ENCODE results near the gene P2RY4.
"Not testable (repeated sequence)": the region's sequence is repeated elsewhere in the genome, so short reads cannot be mapped to it uniquely, and the experiment has no call there.

Gene P2RY4

GRCh38 chrX:70260104-70260503 is at the start of gene P2RY4:
Gene P2RY4, minus strand, starts transcription at chrX:70260204. Its CDS starts 580 bp downstream, at chrX:70259624.
- DNase-seq (ENCODE audit: low spot score), result no peak

- no peak for DNase-seq (ENCODE audit: low spot score)
Measured at GRCh38 chrX:70301716-70302115, 41.7 kb upstream of the P2RY4 start.

- DNase-seq (ENCODE audit: low spot score), result no peak
Measured at GRCh38 chrX:70293621-70294020, 33.6 kb upstream of the P2RY4 start.

GRCh38 chrX:70292788-70293187 is 32.8 kb upstream of the P2RY4 start:
- peak; percentile 13 for DNase-seq (ENCODE audit: low spot score)

DNA sequence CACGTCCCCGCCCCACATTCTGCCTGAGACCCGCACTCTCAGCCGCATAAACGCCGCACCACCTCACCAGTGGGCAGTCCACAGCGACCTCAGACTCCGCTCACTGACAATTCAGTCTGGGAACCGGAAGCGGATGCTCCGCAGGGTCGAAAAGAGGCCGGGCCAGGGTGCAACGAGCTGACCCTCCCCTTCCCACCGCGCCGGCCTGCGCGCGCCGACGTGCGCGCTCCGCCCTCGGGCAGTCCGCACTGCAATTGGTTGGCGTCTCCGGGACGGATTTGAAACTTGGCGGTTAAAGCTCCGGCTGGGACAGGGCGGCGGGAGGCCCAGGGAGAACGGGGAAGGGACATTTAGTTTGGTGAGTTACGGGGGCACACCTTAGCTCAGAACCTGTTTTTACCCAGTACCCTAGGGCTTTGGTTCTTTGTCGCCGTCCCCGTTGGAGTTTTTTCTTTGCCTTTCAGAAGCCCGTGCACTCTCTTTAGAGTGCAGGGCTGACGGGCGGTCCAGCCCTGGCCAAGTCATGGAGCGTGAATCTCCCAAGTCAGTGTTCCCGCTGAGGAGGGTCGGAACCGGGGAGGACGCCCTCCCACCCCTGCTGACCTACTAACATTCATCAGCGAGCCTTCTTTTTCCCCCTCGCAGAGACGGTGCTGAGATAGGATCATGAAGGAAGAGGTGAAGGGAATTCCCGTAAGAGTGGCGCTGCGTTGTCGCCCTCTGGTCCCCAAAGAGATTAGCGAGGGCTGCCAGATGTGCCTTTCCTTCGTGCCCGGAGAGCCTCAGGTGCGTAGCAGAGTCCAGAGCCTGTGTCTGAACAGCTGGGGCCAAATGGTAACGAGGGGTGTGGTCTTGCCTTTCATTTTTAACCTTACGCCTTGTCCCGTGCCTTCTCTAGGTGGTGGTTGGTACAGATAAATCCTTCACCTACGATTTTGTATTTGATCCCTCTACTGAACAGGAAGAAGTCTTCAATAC is 30.1 kb upstream of the P2RY4 start, which contains the start of the genes KIF4A and PDZD11:
TSS of gene KIF4A (plus strand) at position 312 of the 978 bp plus-strand sequence. CDS start at position 667, 355 bp downstream.
TSS of gene PDZD11 (minus strand) at position 135 of the 978 bp plus-strand sequence. CDS start 586 bp downstream, outside the sequence.
- peak; percentile 96 for DNase-seq (ENCODE audit: low spot score)

DNA sequence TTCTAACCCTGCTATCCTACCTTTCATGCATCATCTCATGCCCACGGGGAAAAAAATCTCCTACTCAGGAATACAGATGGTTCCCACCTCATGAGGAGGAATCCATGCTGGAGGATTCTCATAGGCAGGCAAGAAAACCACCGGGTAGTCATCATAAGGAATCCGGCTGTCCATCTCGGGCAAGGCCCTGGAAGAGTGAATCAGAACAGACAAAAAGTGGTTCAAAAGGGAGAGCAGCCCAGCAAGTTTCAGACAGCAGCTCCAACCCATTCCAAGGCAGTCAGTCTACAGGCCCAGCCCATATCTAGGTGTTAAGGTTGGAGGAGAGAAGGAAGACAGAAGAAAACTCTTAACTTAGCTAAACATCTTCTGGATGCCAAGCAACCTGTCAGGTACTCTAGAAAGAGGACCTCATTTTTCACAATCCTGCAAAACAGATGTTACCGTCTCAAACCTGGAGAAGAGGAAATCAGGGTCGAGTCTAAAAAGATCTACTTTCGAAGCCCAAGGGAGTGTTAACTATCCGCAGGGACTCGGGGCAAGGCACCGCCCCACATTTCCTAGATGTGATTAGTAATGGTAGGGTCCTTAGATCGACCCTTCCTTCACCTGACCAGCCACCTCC is 29.3 kb upstream of the P2RY4 start:
- DNase-seq (ENCODE audit: low spot score), result peak; percentile 6

DNA sequence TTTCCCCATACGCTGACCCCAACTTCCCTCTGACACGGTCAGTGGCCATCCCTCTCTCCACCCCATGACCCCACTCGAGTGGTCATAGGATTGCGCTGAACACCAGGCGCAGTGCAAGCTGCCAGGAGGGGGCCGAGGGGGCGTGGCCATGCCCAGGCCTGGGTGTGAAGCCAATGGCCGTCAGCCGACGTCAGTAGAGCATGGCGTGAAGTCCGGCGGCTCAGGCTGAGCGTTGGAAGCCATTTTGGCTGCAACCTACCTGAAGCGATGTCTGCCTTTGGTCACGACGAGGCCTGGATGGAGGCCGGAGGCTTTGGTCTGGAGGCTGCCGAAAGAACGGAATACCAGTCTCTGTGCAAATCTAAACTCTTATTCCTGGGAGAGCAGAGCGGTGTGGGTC is 21.9 kb upstream of the P2RY4 start, which contains the start of gene RAB41:
TSS of gene RAB41 (plus strand) at position 222 of the 400 bp plus-strand sequence. CDS start at position 268, 46 bp downstream.
- no peak for DNase-seq (ENCODE audit: low spot score)

DNA sequence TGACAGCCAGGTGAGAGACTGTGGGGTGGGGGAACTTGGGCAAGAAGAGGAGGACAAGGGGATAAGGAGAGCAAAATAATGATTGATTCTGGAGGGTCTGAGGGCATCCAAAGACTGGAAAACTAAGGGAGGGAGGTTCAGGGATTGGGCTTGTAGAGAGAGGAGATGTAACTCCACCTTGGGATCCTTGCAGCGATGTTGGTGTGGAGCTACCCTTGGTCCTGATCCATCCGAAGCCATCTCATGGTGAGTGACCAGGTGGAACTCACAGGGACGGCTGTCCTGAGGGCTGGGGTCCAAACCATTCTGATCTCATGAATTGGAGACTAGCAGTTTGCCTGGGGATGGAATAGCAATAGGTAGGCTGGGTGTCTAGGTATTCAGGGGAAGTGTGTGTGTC is 20.6 kb upstream of the P2RY4 start:
- no peak for DNase-seq (ENCODE audit: low spot score)

GRCh38 chrX:70279081-70279480 is 19.1 kb upstream of the P2RY4 start:
- no peak for DNase-seq (ENCODE audit: low spot score)

DNA sequence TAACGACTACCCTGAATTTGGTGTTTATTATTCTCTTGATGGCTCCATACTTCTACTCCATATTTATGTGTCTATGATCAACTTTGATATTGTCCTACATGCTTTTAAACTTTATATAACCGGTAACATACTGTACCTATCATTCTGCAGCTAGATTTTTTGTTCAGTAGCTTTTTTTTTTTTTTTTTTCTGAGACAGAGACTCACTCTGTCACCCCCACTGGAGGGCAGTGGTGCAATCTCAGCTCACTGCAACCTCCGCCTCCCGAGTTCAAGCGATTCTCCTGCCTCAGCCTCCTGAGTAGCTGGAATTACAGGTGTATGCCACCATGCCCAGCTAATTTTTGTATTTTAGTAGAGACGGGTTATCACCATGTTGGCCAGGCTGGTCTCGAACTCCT is 14.0 kb upstream of the P2RY4 start:
- not testable (repeated sequence) for DNase-seq (ENCODE audit: low spot score)

DNA sequence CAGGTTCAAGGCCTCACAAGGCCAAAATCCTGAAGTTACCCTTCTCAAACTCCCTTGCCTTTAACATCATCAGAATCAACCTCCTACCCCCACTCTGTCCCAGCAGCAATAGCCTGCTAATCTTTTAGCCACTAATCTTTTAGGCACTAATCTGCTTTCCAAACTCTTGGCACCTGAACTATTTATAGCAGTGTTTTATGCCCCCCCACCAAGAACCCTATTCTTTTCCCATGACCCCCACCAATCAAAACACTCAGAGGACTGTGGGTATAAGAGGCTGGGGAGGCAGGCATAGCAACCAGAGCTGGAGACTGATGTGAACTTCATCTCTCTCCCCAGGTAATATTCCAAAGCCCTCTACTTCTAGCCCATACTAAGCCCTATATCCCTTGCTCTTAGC is 8.0 kb upstream of the P2RY4 start, which contains the start of gene ARR3:
TSS of gene ARR3 (plus strand) at position 301 of the 400 bp plus-strand sequence. CDS start 1,052 bp downstream, outside the sequence.
- DNase-seq (ENCODE audit: low spot score), result no peak

- DNase-seq (ENCODE audit: low spot score), result no peak
Measured at GRCh38 chrX:70264784-70265183, 4.8 kb upstream of the P2RY4 start.

DNA sequence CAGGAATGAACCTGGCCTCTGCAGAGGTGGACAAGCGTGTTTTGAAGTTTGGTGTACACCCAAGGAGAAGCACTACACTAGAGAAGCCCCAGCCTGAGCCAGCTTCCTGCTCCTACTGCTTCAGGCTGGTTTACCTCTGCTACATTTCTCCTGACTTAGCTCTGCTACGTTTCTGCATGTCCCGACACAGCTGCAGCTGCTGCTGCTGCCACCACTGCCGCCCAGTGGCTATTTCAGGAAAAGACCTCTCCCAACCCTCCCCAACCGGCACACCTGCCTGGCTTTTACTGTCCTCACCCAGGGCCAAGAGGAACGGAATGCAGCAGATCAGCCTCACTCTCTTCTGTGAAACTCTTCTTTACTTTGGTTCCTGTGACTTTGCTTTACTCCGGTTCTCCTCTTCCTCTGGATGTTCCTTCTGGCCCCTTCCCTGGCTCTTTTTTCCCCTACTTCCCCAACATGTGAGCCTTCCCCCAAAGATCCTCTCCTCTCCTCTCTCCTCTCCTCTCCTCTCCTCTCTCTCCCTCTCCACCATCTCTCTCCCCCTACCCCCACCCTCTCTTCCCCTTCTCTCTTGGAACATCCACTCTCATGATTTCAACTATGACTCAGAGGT is 3.1 kb upstream of the P2RY4 start:
- DNase-seq (ENCODE audit: low spot score), result peak; percentile 5

GRCh38 chrX:70257423-70258288 is 2.3 kb downstream of the P2RY4 start:
- no peak for DNase-seq (ENCODE audit: low spot score)

- no peak for DNase-seq (ENCODE audit: low spot score)
Measured at GRCh38 chrX:70255452-70255851, 4.6 kb downstream of the P2RY4 start.

- DNase-seq (ENCODE audit: low spot score), result no peak
Measured at GRCh38 chrX:70254909-70255308, 5.1 kb downstream of the P2RY4 start.

DNA sequence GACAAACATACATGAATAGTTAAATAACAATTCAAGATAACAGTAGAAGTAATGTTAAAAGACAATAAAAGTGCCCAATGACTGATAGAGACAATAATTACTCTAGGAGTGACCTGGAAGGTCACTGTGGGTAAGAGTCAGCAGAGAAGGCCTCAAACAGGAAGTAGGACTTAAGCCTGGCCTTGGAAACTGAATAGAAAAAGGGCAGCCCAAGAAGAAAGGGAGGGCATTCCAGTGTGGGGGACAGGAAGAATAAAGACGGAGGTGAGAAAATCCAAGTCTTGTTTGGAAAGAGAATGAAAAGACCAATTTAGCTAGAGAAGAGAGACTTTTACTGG is 6.0 kb downstream of the P2RY4 start:
- no peak for DNase-seq (ENCODE audit: low spot score)

GRCh38 chrX:70253377-70254062 is 6.5 kb downstream of the P2RY4 start:
- DNase-seq (ENCODE audit: low spot score), result no peak

GRCh38 chrX:70252491-70252890 is 7.5 kb downstream of the P2RY4 start:
- DNase-seq (ENCODE audit: low spot score), result no peak

GRCh38 chrX:70247252-70247651 is 12.8 kb downstream of the P2RY4 start:
- DNase-seq (ENCODE audit: low spot score), result no peak

- DNase-seq (ENCODE audit: low spot score), result no peak
Measured at GRCh38 chrX:70244881-70245280, 15.1 kb downstream of the P2RY4 start.

Data from GM03348 (cell line).